GDM1 (cell line): ENCODE results near the gene MIGA2.
"Not testable (repeated sequence)": the region's sequence is repeated elsewhere in the genome, so short reads cannot be mapped to it uniquely, and the experiment has no call there.

Source experiments
- DNase-seq: peaks from one replicate; lab custom pipeline; 2025; lab: John Stamatoyannopoulos, UW

The MIGA2 gene

DNA sequence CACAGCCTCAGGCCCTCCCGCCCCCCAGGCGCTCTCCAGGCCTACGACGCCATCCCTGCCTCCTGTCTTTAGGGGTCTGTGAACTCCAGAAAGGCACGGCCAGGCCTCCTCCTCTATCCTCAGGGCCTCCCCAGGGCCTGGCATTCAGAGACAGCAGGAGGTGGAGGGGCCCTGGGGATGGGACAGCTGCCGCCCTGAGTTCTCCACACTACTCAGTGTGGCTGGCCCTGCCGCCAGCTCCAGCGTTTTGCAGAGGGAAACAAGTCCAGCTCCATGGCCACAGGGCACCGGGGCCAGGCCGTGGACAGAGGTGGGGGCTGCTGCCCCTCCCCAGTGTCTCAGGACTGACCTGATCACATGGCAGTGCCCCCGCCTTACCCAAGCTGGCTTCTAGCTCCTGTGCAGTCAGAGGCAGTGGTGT, 24.7 kb upstream of the MIGA2 start:
- no peak for DNase-seq

DNA sequence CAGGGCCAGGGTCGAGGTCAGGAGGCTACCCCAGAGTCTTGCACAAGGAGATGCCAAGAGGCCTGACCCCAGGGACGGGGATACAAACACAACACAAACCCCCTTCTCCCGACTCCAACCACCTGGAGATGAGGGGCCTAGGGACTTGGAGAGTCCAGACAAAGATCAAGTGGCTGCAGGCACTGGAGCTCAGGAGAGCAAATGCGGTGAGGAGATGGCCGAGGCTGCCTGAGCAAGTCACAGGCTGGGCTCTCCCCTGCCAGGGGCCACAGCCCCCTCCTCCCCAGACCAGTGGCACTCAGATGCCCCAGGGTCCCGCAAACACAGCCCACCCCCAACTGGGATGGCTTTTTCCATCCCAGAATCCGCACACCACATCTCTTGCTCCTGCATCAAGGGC, 24.1 kb upstream of the MIGA2 start:
- DNase-seq = no peak

DNA sequence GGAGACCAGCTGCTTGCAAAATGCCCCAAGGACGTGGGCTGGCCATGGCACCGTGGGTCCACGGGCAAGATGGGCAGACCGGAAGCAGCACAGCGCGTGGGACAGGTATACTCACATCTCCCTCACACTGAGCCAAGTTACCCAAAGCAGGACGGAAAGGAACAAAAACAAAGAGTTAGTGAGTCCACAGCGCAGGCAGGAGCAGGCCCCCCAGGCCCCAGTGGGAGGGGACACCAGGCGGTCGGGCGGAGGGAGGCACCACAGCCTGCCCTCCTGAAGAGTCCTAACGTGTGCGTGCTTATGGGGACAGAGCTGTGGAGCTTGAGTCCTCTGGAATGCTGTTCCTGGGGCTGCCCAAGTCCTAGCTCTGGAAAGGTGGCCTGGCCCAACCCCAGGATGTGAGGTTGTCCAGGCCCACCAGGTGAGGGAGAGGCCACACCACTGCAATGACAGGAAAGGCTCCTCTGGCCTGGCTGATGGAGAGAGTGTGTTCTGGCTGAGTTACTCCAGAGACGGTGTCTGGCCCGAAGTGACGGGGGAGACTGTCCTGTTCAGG, 23.5 kb upstream of the MIGA2 start:
- no peak for DNase-seq

DNA sequence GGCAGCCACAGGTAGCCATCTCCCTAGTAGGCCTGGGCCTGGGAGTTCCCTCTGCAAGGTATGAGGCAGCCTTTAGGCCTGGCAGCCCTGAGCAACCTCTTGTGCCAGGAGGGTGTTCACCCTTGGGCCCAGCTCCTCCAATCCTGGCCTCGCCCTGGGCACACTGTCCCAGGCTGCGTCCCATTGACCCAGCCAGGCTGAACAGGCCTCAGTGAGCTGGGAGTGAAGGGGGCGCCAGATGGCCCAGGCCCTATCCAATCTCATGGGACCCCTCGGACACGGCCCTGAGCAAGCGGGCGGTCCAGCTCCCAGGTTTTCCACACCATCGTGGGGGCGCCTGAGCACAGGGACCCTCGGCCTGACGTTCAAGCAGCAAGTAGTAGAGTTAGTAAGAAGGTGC, 22.8 kb upstream of the MIGA2 start:
- DNase-seq = no peak

DNA sequence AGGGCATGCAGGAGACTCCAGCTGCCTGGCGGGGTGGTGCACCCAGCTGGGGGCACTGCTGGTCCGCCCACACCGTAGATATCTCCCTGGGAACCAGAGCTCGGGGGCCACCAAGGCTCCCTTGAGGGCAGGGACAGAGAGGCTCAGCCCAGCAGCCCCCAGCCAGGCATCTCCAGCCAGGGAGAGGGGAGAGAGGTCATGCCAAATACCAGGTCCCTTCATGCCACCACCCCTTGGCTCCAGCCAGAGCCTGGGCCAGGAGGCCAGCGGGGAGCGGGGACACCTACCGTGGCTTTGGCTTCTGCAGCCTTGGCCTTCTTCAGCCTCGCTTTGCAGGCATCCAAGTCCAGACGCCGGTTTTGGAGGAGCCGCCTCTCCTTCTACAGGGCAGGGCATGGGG, 22.3 kb upstream of the MIGA2 start:
- no peak for DNase-seq

DNA sequence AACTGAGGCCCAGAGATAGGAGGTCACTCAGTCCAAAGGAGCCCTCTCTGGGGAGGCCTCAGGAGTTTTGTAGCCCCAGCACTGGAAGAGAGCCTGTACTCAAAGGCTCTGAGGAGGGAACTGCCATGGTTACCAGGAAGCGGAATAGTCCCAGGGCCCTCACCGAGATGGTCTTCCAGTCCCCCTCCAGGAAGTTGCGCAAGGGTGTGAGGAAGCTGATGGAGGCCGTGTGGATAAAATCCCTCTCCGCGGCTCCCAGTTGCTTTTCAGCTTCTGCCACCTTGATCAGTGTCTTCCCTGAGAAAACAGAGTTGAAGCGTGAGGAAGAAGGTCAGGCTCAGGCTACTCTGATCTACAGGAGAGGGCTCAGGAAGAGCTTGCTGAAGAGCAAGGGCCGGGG, 21.8 kb upstream of the MIGA2 start:
- DNase-seq = no peak

DNA sequence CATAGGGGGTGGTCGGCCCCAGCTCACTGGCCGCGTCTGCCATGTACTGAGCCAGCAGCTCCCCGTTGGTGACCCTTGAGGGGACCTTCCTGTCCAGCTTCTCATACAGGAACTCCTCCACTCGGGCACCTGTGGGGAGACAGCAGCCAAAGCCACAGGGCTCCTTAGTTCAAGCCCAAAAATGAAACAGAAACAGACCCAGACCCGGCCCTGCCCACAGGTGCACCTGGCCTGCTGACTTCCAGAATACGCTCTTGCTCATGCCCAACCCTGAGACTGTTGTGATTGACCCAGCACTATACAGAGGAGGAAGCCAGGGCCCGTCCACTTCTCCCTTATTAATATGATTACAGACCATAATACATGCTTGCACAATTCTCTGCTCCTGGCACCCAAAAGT, 15.3 kb upstream of the MIGA2 start:
- DNase-seq = no peak

DNA sequence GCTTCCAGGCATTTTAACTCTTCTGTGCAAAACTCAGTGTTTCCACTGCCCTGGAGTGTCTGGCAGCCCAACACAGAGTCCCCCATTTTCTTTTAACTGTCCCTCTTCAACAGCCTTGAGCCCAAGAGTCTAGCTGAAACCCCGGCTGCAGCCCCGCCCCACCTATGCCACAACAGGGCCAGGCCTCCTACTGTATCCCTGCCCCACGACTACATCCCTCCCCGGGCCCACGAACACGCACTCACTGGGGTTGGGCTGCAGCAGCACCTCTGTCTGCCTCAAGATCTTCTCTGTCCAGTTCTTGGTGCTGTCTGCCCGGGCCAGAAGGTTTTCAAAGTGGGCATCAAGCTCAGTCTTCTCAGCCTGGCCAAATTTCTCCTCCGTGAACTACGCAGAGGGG, 14.4 kb upstream of the MIGA2 start:
- DNase-seq = no peak

DNA sequence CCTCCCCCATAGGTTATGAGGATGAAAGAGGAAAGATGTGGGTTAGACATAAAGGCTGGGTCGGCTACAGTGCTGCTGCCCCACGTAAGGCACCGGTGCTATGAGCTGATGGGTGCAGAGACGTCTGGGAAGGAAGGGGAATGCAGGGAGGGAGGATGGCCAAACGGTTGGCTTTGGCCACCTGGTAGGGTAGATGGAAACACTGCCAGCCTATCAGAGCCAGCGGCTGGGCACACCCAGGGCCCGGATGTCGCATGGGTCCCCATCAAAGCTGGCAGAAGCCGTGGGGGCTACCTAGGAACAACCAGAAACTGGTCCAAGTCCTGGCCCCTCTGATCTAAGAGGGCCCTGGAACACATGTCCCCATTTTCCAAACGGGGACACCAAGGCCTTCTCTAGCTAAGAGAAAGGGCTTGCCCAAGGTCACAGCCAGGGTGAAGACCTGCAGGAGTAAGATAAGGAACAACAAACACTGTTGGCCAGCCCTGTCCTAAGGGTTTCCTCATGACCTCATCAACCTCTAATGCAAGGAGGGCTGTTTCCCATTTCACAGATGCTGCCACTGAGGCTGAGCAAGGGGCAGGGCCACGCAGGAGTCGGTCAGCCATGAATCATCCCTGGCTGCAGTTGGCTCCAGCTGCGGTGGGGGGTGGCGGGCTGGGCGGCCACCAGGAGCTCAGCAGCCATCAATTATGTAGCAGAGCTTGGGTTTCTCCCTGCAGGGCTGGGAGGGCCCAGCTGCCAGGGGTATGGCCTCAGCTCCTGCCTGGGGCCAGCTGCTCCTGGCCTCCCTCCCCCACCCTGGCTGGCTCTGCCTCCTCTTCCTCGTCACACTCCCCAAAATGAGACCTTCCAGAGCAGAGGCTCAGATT, 13.2 kb upstream of the MIGA2 start:
- no peak for DNase-seq

DNA sequence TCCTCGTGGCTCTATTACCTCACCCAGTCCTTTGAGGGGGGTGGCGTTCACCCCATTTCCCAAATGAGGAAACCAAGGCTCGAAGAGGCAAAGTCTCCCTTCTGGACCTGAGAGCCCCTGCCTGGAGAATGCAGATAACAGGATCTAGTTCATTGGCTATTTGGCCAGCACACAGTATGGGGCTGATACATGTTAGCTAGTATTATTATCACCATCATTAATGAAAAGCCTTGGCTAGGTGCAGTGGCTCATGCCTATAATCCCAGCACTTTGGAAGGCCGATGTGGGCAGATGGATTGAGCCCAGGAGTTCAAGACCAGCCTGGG, 12.6 kb upstream of the MIGA2 start:
- DNase-seq = no peak

DNA sequence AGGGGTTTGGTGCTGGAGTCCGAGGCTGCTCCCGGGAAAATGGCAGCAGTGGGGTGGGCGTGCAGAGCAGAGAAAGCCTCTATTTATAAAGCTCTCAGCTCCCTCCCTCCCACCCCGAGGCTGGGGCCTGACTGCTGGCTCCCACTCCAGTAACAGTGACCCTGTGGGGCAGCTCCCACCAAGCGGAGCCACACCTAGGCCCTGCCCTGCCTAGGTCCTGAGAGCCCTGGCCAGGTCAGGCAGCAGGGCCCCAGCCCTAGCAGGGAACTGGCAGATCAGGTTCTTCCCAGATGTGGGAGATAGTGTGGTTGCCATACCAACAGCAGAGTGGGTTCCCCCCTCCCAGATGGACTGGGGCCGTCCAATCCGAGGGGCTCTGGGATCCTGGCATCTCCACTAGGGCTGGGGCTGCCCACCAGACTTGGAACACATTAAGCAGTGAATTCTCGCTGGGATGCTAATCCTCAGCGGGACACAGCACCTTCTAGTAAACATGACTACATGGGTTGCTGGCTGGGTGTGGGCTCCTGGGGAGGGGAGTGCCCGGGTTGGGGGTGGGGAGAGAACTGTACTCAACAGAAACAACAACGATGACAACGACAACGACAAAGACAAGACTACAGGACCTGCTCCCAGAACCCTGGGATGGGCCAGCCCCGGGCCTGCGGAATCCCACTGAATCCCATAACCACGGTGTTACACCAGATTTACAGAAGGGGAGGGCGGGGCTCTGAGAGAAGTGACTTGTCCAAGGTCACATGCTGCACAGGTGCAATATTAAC, 9.8 kb upstream of the MIGA2 start:
- no peak for DNase-seq

DNA sequence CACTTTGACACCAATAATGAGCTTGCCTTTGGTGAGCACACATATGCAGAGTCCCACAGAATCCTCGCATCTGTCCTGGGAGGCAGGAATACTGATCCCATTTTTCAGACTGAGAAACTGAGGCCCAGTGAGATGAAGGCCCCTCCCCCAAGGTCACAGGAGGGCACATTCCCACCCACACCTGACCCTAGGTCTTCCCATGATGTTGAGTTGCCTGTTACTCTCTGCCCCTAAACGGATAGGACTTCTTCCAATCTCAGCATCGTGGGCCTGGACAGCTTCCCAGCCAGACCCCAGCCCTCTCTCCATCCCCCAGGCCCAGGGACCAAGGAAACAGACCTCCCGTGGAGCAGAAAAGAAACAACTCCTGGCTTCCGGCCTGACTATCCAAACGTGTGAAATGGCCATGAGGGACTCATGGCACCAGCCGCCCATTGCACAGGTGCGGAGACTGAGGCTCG, 9.2 kb upstream of the MIGA2 start:
- DNase-seq = no peak

DNA sequence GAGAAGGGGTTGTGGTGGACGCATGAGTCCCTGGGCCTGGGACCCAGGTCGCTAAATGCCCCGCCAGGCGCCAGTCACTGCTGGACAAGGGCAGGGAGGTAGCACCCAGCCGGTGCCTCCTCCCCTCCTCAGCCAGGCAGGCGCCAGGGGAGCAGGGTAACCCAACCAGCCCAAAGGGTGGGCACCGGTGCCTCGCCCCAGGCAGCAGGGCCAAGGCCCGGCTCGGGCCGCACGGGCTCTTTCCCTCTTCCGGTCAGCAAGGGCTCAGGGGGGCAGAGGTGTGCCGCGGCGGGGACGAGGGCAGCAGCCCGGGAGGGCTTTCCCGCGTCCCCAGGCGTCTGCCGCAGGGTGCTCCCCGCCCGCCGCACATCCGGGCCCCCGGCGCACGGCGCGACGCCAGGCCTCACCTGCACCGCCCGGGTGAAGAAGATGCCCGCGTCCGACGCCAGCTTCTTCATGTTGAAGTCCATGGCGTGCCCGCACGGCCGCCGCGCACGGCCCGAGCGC, 8.7 kb upstream of the MIGA2 start:
- DNase-seq = peak; percentile 46

DNA sequence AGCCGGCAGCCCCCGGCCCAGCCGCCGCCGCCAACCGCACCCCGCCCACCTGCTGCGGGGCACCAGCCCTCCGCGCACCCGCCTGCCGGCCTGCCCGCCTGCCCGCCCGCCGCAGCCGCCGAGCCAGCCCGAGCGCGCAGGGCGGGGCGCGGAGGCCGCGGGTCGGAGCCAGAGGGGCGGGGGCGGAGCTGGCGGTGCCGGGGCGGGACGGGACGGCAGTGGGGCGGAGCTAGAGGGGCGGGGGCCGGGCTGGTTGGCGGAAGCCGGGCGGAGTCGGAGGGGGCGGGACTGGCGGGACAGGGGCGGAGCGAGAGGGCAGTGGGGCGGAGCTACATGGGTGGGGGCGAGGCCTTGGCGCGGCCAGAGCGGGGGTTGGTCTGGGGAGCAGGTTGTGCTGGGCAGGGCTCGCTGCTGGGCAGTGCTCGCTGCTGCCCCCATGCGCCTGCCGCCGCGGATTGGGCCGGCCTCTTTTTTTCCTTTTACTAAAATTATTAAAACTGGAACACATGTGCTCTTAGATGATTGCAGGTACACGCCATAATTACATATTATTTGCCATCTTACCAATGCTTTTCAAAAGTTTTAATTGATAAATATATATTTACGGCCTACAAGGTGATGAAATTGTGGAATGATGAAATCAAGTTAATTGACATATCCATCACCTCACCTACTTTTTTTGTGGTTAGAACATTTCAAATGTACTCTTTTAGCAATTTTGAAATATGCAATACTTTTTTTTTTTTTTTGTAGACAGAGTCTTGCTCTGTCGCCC, 8.0 kb upstream of the MIGA2 start, which contains the start of gene SH3GLB2:
SH3GLB2 (minus strand) TSS at position 140 of the 775 bp plus-strand sequence. CDS start 177 bp downstream, outside the sequence.
- DNase-seq = peak; percentile 87

DNA sequence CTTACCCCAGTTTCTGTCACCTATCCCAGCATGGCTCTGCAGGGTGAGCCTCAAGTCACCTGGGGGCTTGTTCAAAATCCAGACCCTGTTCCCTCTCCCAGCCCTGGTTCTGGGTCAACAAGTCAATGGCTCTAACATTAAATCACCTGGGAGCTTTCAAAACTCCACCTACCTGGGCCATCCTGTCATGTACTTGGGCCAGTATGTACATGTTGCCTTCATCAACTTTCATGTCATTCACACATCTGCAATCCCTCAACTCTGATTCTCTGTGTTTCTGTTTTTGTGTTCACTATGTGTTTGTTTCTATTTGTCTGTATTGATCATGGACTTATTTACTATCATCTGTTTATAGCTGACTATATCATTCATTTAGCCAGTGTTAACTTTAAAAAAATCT, 6.2 kb upstream of the MIGA2 start:
- DNase-seq = no peak

DNA sequence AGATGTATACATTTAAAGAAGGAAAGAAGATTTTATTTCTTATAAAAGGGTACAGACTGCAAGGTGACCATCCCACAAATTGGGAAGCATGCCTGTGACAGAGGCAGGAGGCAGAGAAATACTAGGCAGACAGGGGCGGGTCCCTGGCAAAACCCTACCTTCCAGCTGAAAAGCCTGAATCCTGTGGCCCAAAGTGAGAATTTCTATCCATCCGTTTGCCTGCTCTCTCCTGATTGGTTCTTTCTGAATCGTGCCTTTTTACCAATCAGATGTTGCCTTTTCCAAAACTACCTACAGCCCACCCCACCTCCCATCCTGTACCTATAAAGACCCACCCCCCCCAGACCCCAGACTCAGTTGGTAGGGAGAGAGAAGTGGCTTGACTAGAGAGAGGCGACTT, 4.9 kb upstream of the MIGA2 start:
- no peak for DNase-seq

DNA sequence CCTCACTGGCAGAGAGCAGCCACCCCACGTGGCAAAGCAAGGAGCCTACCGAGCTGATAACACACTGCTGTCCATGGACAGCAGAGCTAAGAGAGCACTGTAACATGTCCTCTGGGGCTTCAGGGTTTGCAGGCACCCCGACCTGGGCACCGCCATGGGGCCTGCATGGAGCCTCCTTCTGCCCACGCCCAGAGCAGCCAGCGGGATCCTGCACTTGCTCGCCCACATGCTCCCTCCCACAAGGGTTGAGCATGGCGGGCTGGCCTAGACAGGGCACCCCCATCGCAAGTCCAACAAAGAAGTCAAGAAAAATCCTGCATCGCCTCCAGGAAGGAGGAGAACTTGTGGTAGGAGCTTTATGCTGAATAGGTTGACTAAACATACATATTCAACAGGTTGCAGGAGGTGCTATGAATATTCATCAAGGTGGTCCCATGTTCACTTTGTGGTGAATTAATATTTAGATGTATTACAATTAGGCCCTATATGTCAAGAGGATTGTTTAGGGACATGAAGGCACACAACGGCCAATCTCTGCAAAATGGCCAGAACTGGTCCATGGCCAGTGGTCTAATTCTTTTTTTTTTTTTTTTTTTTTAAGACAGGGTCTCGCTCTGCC, 3.8 kb upstream of the MIGA2 start:
- DNase-seq = no peak

DNA sequence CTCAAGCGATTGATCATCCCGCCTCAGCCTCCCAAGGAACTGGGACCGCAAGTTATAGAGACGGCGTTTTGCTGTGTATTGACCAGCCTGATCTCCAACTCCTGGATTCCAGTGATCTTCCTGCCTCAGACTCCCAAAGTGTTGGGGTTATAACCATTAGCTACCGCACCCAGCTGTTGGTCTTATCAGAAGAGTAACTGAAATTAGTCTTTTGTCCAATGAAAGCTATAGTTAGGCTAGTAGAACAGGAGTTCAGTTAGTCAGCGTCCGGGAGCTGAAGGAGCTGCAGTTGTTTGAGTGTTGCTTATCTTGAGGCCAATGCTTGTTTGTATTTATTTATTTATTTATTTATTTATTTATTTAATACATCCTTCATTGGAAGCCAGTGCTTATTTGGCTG, 3.2 kb upstream of the MIGA2 start:
- no peak for DNase-seq

DNA sequence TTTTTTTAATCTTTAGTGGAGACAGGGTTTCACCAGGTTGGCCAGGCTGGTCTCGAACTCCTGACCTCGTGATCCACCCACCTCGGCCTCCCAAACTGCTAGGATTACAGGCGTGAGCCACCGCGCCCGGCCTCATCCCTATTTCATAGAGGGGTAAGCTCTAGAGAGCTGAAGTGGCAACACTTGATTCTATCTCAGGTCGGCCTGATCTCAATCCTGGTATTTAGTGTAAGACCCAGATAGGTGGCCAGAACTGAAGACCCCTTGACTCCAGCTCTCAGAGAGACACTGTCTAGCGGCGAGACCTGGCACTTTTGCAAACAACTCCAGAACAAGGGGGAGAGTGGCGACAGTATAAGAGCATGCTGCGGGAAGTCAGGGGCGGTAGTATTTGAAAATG, 588 bp upstream of the MIGA2 start:
- DNase-seq = not testable (repeated sequence)

DNA sequence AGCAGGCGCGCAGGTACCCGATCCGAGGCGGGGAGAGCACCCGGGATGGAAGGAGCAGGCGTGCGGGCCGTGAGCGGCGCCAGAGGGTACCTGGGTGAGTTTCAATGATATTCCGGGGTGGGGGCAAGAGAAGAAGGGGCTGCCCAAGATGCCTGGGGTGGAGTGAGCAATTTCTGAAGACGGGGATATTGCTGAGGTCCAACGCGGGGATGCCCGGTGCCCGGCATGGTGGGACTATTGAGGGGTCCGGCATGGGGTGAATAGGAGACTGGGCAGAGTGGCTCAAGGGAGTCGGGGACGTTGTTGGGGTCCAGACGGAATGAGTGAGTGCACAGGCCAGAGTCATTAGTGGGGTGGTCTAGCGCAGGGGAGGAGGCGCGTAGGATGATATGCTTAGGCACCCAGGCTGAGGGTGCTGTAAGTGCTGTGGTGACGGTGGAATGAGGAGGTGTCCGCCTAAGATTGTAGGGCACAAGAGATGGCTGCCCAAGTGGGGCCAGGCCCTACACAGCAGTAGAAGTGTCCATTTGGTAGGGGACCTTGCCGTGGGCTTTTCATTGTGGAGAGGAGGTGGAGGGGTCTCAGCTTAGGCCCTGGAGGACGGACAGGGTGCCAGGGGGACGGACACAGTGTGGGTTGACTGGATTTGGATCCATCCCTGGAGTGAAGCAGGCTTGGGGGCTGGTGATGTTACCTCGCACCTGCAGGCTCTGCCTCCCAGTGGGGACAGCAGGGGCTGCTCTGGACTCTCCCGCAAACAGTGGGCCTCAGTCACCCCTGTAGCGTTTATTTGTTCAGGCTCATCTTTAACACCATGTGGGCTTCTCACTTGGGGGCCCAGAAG, 719 bp downstream of the MIGA2 start:
- no peak for DNase-seq

DNA sequence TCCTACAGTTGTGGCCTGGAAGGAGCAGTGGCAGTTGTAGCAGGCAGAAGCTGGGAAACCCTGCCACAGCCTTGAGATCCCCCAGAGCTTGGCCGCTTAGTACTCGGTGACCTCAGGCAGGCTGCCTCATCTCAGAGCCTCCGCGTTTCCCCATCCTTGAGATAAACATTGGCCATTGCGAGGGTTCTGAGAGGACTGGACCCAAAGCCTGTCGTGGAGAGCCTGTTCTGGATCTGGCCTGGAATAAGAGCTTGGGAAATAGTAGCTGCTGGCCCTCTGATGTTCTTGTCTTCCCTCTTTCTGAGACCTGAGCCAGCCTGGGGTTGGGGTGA, 1.3 kb downstream of the MIGA2 start:
- DNase-seq = no peak
